IPS-11a (cell line): Measurements from ENCODE around the gene KCNH6.

Experiments used
- H3K4me3 ChIP-seq: one replicate; pipeline ENCODE4 v1.5.1; 2013; ENCODE audit warnings: low read depth, low read length, control low read depth

Gene KCNH6

GRCh38 chr17:63487014-63487339 lies 36.2 kb upstream of the KCNH6 start:
- H3K4me3 ChIP-seq, result no peak overlapping the region

GRCh38 chr17:63488851-63489250 lies 34.3 kb upstream of the KCNH6 start:
- H3K4me3 ChIP-seq, result no peak overlapping the region

- H3K4me3 ChIP-seq, result no peak overlapping the region
Observed at GRCh38 chr17:63489291-63489690, 33.9 kb upstream of the KCNH6 start.

- no peak overlapping the region for H3K4me3 ChIP-seq
Observed at GRCh38 chr17:63490329-63490728, 32.8 kb upstream of the KCNH6 start.

GRCh38 chr17:63490858-63491400 lies 32.2 kb upstream of the KCNH6 start:
- no peak overlapping the region for H3K4me3 ChIP-seq

- no peak overlapping the region for H3K4me3 ChIP-seq
Observed at GRCh38 chr17:63491413-63491812, 31.7 kb upstream of the KCNH6 start.

- no peak overlapping the region for H3K4me3 ChIP-seq
Observed at GRCh38 chr17:63491977-63492618, 31.1 kb upstream of the KCNH6 start.

GRCh38 chr17:63492940-63493339 lies 30.2 kb upstream of the KCNH6 start:
- H3K4me3 ChIP-seq, result no peak overlapping the region

- H3K4me3 ChIP-seq, result no peak overlapping the region
Observed at GRCh38 chr17:63493411-63493810, 29.7 kb upstream of the KCNH6 start.

- no peak overlapping the region for H3K4me3 ChIP-seq
Observed at GRCh38 chr17:63494300-63494928, 28.7 kb upstream of the KCNH6 start.

- no peak overlapping the region for H3K4me3 ChIP-seq
Observed at GRCh38 chr17:63495491-63495890, 27.7 kb upstream of the KCNH6 start.

- H3K4me3 ChIP-seq, result no peak overlapping the region
Observed at GRCh38 chr17:63496177-63496576, 27.0 kb upstream of the KCNH6 start.

GRCh38 chr17:63496663-63497400 lies 26.3 kb upstream of the KCNH6 start:
- H3K4me3 ChIP-seq, result no peak overlapping the region

- no peak overlapping the region for H3K4me3 ChIP-seq
Observed at GRCh38 chr17:63497708-63498483, 25.3 kb upstream of the KCNH6 start.

GRCh38 chr17:63498626-63499195 lies 24.4 kb upstream of the KCNH6 start:
- H3K4me3 ChIP-seq, result no peak overlapping the region

- no peak overlapping the region for H3K4me3 ChIP-seq
Observed at GRCh38 chr17:63500543-63501390, 22.4 kb upstream of the KCNH6 start.

- H3K4me3 ChIP-seq, result no peak overlapping the region
Observed at GRCh38 chr17:63503341-63503705, 19.8 kb upstream of the KCNH6 start.

GRCh38 chr17:63504261-63504660 lies 18.9 kb upstream of the KCNH6 start:
- no peak overlapping the region for H3K4me3 ChIP-seq

- H3K4me3 ChIP-seq, result no peak overlapping the region
Observed at GRCh38 chr17:63505341-63505740, 17.8 kb upstream of the KCNH6 start.

- no peak overlapping the region for H3K4me3 ChIP-seq
Observed at GRCh38 chr17:63506627-63507026, 16.5 kb upstream of the KCNH6 start.
